Measurements from ENCODE around the gene TRAM2.

DNA sequence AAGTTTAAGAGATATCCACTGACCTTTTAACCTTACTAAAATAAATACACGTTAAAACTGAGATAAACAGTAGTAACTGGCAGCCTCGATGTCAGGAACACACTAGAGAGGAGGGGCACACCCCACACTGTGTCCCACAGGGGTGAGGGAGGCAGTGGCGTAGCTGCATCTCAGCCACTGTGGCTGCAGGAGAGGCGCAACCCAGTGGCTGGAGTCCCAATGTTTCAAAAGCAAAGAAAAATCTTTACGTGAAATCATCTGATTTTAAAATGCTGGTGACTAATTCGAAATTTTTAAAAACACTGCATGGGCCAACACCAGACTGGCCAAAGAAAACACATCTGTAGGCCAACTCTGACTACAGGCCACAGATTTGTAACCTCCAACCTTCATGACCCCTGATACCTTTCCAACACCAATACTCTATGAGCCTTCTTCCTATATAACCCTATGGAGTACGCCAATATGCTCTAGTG lies 54.7 kb downstream of the TRAM2 start:
- no peak for TF ChIP-seq CTCF (IDR thresholded peaks at IDR 0.05)
- no peak for TF ChIP-seq POLR2A (IDR thresholded peaks at IDR 0.05)

Measured in tibial nerve (tissue), 3 donors.